Glomerular endothelial cell (primary cell): ENCODE results near the gene DBR1. TPM values are rescaled to one million over a fixed set of nuclear protein-coding genes. Genes with fewer than 3 reads are reported as not detected.

Experiments used
- DNase-seq: peaks from one replicate; pipeline ENCODE4 v3.0.0-alpha.2; 2011; ENCODE audit warnings: low read depth, low spot score; ENCODE audit errors: extremely low read depth
- total RNA-seq: library from RNA; depleted of rRNA; stranded (reverse); fragments of >200 nt; gene quantifications from 2 replicates; pipeline ENCODE4 v1.2.3, GENCODE V29; 2015

DBR1 gene
- total RNA-seq: 11.0 and 12.8 TPM in 2 replicates

- DNase-seq: no peak
These were observed at the start of gene DBR1 for GRCh38 chr3:138174421-138175131. Gene DBR1 (minus strand): TSS chr3:138174921. CDS start chr3:138174795, 126 bp downstream.

- no peak for DNase-seq
These were observed 48.2 kb upstream of the DBR1 start for GRCh38 chr3:138222942-138223287.

DNA sequence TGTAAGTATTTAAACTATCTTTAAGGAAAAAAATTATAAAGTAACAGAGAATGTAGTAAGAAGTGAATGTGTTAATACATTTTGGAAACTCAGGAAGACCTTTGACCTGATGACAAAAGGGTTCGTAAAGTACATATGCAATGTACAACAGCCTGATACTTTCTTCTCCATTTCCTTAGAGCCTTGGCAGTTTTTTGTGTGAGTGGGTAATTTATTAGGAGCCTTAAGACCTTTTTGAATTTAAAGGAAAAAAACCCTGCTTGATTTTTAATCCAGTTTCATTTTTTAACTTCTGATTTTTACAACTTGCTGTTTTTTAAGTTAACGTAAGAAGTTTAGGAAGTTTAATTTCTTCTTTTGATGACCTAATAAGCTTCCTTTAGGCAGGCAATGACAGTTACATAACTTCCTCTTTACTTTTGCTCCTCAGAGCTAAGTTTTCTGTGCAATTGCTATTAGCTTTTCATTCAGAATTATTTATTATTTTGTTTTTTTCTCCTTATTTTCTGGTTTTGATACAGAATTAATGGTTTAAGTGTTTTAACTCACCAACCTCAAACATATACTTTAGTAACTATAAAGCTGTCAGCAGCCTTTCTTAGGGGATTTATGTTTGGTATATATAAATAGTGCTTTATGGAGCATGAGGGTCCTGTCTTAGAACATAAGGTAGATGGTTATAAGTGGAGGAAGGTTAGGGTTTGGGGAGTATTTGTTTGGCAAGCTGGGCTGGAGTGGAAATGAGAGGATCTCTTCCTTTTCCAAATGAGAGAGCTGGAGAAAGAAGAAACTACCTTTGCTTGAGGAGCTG, 47.6 kb upstream of the DBR1 start:
- DNase-seq: no peak

- DNase-seq: no peak
These were observed 46.1 kb upstream of the DBR1 start for GRCh38 chr3:138220788-138221187.

GRCh38 chr3:138220242-138220641, 45.5 kb upstream of the DBR1 start:
- DNase-seq: no peak

GRCh38 chr3:138219255-138219654, 44.5 kb upstream of the DBR1 start:
- DNase-seq: peak; percentile 14

- no peak for DNase-seq
These were observed 38.8 kb upstream of the DBR1 start for GRCh38 chr3:138213398-138214085.

DNA sequence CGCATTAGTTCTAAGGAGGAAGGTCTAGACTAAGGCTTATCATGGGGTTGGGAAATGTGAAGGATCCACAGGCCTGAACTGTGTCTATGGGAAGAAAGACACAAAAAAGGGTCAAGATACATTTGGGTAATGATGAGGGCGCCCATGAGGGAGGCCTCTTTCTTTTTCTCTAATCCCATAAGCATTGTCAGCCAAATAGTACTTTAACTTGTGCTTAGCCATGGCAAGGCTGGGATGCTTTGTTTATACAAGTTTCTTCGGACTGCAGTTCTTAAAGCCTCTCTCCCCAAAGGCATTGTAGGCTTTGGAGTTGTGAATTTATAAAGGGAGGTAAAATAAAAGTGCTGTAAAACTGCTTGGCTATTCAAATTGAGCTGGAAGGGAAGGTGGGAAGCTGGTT, 35.8 kb upstream of the DBR1 start:
- DNase-seq: no peak

DNA sequence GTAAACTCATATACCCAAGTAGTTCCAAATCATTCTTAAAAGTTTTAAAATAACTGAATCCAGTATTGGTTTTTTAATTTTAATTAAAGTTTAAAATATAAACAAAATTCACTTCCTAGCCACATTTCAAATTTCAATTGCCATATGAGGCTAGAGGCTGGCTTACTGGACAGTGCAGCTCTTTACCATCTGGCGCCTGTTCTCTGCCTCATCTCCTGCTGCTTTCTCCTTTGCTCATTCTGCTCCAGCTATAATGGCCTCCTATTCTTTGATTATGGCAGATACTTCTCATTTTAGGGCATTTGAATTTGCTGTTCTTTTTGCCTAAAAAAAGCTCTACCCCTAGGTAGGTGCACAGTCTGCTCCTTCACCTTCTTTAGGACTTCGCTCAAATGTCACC, 31.5 kb upstream of the DBR1 start:
- DNase-seq: no peak

DNA sequence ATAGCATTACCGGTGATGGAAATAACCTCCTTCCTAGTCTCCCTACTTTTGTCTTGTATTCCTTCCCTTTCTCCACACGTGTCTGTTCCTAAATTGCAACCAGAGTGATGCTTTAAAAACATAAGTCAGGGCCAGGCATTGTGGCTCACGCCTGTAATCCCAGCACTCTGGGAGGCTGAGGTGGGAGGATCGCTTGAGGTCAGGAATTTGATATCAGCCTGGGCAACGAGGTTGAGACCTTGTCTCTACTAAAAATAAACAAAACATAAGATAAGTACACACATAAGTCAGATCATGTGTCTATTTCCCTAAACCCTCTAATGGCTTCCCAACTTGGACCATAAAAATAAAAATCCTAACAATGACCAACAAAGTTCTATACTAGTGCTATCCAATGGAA, 30.8 kb upstream of the DBR1 start:
- DNase-seq: no peak

DNA sequence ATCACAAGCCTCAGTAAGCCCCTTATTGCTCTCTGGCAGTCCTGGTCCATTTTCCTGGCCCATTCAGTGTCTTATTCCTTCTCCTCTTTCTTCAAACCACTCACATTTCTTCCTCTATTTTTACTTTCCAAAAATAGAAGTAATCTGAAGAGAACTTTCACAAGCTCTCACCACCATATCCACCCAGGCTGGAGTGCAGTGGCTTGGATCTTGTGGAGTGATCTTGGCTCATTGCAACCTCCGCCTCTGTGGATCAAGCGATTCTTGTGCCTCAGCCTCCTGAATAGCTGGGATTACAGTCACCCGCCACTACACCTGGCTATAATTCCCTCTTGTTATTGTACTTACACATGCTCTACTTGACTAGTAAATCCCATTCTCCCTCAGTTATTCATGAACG, 29.2 kb upstream of the DBR1 start:
- no peak for DNase-seq

DNA sequence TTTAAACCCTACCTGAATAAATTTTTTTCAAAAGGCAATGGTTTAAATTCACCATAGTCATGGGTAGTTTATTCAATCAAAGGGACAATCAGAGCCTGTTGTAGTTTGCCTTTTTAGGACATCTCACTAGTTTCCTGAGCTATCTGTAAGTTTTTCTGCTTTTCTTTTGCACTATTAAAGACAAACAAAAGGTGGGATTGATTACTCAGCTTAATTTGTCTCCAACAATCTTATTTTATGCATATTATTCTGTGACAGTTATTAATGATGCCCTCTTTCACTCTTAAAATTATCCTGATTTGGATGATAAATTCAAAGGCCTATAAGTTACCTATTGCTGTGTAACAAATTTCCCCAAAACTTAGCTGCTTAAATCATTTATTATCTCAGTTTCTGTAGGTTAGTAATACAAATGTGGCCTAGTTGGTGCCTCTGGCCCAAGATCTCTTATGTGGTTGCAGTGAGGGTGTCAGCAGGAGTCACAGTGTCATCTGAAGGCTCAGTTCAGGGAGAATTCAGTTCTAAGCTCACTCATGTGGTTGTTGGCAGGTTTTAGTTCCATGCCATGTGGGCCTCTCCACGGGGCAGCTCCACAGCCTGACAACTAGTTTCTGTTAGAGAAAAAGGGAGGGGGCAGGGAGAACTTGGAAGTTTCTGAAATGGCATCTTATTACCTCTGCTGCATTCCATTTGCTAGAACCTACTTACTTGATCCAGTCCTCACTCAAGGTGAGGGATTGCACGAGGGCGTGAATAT, 28.4 kb upstream of the DBR1 start:
- no peak for DNase-seq

GRCh38 chr3:138200424-138200823, 25.7 kb upstream of the DBR1 start:
- no peak for DNase-seq

DNA sequence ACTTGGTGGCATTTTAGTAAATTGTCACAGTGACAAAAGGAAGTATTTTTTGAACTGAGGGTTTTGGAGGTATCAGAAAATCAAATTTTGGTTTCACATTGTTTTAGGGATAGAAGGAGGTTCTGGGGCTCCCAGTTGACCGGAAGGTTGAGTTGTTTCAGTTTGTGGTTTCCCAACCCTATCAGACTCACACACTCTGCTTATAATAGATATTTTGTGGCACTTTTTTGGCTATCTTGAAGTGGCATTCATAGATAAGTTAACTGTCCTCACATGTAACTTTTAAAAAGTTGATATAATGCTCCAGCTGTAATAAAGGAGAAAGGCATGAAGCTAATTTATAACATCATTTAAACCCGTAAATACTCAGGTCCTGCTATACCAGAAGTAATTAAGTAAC, 25.1 kb upstream of the DBR1 start:
- DNase-seq: no peak

DNA sequence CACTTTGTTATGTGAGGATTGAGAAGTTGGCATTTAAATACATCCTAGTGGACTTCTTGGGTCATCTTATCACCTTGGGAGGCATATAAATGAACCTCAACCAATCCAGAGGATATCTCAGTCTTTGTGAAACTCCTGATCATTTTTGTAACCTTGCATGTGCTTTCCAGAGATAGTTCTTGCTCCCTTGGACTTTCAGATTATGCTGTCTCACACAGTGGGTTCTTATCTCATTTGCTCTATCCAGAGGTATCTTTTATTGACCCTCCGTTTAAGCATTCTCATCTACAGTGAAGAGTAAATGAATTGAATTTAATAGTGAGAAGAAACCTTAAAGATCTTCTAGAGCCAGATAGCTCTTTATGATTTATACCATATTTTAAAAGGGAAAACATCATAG, 22.8 kb upstream of the DBR1 start:
- no peak for DNase-seq

- no peak for DNase-seq
These were observed 22.3 kb upstream of the DBR1 start for GRCh38 chr3:138197058-138197457.

DNA sequence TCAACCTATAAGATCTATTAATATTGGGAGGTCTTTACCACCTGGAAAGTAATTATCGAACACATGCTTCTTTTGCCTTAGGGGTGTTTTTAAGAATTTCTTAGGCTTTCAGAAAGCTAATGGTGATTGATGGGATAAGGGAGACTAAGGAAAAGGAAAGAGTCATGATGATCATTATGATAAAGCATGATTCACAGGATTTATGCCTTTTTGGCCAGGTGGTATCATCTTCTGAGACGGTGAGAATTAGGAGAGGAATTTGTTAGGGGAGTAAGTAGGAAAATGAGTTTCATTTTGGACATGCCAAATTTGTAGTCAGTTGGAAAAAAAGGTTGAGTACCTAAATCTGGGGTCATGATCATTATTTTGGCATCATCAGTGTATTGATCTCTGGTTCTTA, 21.3 kb upstream of the DBR1 start:
- no peak for DNase-seq

GRCh38 chr3:138195481-138195880, 20.8 kb upstream of the DBR1 start:
- no peak for DNase-seq

- DNase-seq: no peak
These were observed 13.5 kb upstream of the DBR1 start for GRCh38 chr3:138188013-138188730.

- no peak for DNase-seq
These were observed 12.7 kb upstream of the DBR1 start, which contains the start of gene ARMC8 for GRCh38 chr3:138187296-138188012. Gene ARMC8 (plus strand): TSS chr3:138187301. CDS start chr3:138187555, 254 bp downstream.
